Effector CD8-positive, alpha-beta T cell (primary cell): Measurements from ENCODE around the gene NAGS.
"Not testable (repeated sequence)": the region's sequence is repeated elsewhere in the genome, so short reads cannot be mapped to it uniquely, and the experiment has no call there.

Experiments
- DNase-seq: peaks from one replicate; lab custom pipeline; 2025; lab: John Stamatoyannopoulos, UW

Gene NAGS

DNA sequence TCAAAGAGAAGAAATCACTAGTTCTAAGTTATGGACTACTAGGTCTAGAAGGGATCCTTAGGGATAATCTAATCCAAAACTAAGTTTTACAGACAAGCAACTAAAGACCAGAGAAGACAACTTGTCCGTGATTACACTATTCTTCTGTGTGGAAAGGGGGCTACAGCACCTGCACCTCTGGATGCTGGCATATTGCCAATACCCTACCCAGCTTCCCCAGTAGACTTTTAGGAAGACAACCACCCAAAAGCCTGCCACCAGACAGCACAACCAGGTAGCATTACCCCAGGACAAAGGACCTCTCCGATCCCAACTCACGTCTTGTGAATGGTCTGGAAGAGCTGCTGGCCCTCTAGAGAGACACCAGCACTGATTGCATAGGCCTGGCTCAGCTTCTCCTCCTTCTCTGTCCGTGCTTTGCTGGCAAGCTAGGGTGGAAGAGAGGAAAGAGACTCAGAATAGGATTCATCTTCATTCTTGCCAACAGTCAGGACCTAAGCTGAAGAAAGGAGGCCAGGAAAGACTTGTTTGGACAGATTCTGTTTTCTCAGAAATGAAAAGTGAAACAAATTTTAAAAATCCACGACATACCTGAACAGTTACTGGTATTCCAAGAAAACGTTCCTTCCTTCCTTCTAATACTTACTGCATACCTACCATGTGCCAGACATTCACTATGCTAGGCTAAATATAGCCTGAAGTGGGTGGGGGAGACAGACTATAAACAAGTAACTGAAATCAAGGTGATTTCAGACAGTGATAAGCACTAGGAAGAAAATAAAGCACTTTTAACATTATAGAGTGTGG is 35.6 kb downstream of the NAGS start:
- DNase-seq = no peak

DNA sequence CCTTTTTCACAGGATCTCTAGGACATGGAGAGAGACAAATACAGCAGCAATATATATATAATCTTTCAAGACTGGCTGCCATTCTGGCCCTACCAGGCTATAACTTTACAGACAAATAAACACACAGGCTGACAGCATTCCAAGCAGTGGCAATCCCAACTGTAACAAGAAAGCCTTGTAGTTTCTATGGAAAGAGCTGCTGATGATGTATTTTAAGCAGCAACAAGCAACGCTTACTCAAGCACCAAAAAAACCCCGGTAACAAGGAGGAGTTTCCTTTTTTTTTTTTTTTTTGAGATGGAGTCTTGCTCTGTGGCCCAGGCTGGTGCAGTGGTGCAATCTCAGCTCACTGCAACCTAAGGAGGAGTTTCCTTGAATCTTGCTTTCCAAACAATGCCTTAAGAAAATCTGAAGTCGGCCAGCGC is 38.9 kb downstream of the NAGS start:
- DNase-seq = no peak

DNA sequence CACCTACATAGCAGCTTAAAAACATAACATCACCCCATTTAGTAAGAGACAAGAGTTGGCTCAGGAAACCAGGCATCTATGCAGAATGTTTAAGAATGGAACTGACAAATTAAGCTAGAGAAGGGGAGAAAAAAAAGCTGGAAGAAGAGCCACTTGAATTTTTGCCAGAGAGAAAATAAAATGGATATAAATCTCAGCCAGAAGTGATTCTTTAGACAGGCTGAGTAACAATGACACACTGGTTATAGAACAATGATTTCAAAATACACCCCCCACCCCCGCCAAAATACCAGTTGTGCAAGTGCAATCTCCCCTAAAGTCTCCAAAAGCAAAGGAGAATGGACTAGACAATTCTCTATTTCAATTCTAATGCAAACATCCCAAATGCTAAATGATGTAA is 39.6 kb downstream of the NAGS start:
- no peak for DNase-seq

DNA sequence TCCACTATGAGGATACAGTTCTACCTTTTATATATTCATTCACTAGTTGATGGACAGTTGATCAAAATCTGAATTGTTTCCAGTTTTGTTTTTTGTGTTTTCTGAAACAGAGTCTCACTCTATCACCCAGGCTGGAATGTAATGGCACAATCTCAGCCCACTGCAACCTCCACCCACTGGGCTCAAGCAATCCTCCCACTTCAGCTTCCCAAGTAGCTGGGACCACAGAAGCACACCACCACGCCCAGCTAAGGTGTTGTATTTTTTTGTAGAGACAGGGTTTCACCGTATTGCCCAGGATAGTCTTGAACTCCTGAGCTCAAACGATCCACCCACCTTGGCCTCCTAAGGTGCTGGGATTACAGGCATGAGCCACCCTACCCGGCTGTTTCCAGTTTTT is 41.1 kb downstream of the NAGS start:
- no peak for DNase-seq

DNA sequence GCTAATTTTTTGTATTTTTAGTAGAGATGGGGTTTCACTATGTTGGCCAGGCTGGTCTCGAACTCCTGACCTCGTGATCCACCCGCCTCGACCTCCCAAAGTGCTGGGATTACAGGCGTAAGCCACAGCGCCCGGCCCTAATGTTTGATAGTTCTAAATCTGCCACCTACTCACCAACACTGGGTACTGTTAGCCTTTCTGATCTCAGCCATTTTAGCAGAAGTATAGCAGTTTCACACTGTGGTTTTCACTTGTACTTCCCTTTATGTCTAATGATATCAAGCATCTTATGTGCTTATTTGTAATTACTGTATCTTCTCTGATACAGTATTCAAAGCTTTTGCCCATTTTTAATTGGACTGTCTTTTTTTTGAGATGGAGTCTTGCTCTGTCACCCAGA is 42.5 kb downstream of the NAGS start:
- DNase-seq = not testable (repeated sequence)

DNA sequence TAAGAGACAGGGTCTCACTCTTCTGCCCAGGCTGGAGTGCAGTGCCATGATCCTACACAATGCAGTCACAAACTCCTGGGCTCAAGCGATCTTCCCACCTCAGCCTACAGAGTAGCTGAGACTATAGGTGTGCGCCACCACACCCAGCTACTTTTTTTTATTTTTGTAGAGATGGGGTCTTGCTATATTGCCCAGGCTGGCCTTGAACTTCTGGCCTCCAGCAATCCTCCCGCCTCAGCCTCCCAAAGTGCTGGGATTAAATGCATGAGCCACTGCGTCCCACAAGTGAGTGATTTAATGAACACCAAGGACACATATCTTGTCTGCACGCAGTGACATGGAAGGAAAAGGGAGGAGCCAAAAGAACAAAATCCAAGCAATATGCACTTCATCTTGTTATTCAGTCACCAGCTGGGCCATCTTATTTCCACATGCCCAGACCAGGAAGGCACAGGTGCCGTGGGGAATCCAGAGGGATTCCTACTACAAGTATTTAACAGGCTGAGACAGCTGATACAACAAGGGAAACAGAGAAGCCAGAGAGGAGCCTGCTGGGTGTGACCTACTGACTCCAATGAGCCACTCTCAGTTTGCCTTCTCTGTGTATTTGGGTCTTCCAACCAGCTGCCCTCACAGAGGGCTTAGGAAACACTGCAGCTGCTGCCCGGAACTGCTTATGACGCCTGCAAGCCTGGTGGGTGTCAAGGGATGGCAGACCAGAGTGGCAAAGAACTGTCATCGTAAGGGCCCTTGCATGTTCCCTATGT is 45.1 kb downstream of the NAGS start:
- DNase-seq = no peak

DNA sequence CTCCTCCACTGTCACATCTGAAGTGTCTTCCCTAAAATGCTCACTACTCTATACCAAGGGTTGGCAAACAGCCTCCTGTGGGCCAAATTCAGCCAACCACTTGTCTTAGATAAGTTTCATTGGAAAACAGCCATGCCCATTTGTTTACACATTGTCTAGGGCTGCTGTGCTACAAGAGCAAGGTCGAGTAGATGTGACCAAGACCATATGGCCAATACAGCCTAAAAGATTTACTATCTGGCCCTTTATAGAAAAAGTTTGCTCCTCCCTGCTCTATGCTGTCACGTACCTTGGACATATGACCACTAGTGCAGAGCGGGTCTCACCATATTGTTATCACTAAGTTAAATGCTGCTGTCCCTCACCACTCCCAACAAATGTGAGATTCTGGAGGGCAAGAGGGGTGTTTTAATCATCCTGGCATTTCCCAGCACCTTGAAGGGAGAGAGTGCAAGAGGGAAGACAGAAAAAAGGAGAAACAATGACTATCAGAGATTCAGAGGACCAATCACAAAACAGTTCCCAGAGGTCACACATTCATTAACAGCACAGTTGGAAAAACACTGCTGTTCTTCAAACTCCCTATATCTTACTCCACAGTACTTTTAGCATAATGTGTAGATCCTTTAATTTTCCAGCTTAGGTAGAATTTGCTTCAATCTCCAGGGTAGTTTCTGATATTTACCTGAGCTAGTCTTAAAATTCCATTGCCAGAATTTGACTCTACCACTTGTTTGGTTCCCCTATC is 48.9 kb downstream of the NAGS start:
- no peak for DNase-seq
